MM.1S (cell line): ENCODE results near the gene CTSF.

Source experiments
- EZH2 ChIP-seq: fragments of 300-600 bp; sonication (generic); optimal IDR thresholded peaks from 2 replicates; pipeline ENCODE3; 2017; ENCODE audit warnings: low read depth, mild to moderate bottlenecking, antibody characterized with exemption, low read length, mixed read lengths
- EZH2phosphoT487 ChIP-seq: fragments of 300-600 bp; sonication (generic); IDR thresholded peaks from 2 replicates; pipeline ENCODE4 v1.6.1; 2018; ENCODE audit warnings: antibody characterized with exemption, low read length
- TF ChIP-seq, protein P1 (sequence below): fragments of 300-600 bp; sonication (generic); IDR thresholded peaks from 2 replicates; pipeline ENCODE4 v1.5.1; 2016; ENCODE audit warnings: antibody characterized with exemption, low read length, mixed read lengths

DNA sequence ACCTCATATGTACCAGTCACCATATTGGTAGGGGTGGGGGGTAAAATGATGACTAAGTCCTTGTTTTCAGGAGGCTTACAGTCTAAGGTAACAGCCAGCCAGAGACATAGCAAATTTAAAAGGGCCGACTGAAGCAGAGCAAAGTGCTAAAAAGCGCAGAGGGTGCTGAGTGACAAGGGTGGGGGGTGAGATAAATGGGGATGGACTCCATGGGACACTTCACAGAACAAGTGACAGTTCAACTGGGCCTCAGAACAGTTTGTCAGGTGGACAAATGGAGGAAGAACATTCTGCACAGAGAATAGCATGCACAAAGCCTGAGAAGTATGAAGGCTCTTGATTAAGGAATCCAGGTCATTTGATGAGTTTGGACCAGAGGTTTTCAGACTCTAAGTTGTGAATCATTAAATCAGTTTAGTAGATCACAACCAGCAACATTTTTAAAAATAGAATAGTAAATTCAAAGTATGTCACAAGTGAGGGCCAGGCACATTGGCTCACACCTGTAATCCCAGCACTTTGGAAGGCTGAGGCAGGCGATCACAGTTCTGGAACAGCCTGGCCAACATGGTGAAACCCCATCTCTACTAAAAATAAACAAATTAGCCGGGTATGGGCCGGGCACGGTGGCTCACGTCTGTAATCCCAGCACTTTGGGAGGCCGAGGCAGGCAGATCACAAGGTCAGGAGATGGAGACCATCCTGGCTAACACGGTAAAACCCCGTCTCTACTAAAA is 43.9 kb downstream of the CTSF start:
- TF ChIP-seq, protein P1, sequence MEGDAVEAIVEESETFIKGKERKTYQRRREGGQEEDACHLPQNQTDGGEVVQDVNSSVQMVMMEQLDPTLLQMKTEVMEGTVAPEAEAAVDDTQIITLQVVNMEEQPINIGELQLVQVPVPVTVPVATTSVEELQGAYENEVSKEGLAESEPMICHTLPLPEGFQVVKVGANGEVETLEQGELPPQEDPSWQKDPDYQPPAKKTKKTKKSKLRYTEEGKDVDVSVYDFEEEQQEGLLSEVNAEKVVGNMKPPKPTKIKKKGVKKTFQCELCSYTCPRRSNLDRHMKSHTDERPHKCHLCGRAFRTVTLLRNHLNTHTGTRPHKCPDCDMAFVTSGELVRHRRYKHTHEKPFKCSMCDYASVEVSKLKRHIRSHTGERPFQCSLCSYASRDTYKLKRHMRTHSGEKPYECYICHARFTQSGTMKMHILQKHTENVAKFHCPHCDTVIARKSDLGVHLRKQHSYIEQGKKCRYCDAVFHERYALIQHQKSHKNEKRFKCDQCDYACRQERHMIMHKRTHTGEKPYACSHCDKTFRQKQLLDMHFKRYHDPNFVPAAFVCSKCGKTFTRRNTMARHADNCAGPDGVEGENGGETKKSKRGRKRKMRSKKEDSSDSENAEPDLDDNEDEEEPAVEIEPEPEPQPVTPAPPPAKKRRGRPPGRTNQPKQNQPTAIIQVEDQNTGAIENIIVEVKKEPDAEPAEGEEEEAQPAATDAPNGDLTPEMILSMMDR: no peak
- TF ChIP-seq EZH2 (no peak), EZH2phosphoT487 (no peak)
